Mucosa of rectum (tissue), 2 donors: Measurements from ENCODE around the gene ZFYVE1.

ENCODE experiments used
- H3K27ac ChIP-seq, 2 donors: one replicate each; pipeline ENCODE4 v1.7.0; 2013; ENCODE audit warnings: inconsistent platforms in 2 of 2, low read depth in 2 of 2, low read length in 2 of 2
- H3K27me3 ChIP-seq, 2 donors: one replicate each; pipeline ENCODE4 v1.7.0; 2013; ENCODE audit warnings: low read length in 2 of 2; ENCODE audit not compliant: control insufficient read depth in 2 of 2, insufficient read depth in 2 of 2
- H3K36me3 ChIP-seq, 2 donors: one replicate each; pipeline ENCODE4 v1.7.0; 2013; ENCODE audit warnings: low read length in 2 of 2; ENCODE audit not compliant: control insufficient read depth in 2 of 2, insufficient read depth in 2 of 2
- H3K4me1 ChIP-seq, 2 donors: one replicate each; pipeline ENCODE4 v1.7.0; 2013; ENCODE audit warnings: low read length in 2 of 2, mild to moderate bottlenecking in 1 of 2; ENCODE audit not compliant: control insufficient read depth in 2 of 2, insufficient read depth in 2 of 2
- H3K4me3 ChIP-seq, 2 donors: one replicate each; pipeline ENCODE4 v1.7.0; 2013; ENCODE audit warnings: low read length in 2 of 2
- H3K9ac ChIP-seq, 2 donors: one replicate each; pipeline ENCODE4 v1.7.0; 2013; ENCODE audit warnings: low read length in 2 of 2, low read depth in 1 of 2, mild to moderate bottlenecking in 1 of 2
- H3K9me3 ChIP-seq, 2 donors: one replicate each; pipeline ENCODE4 v1.7.0; 2013; ENCODE audit warnings: low read length in 2 of 2; ENCODE audit not compliant: control insufficient read depth in 2 of 2
- donor health status: healthy.
- donor health status: Normal muscosa, but diverticular disease.

The ZFYVE1 gene

GRCh38 chr14:72928872-72929271, 98.0 kb downstream of the ZFYVE1 start:
- Histone ChIP-seq H3K4me1 (peaks cover 8 to 12% of the 10 kb centered on the region in 2 donors), H3K36me3 (no peaks in the 10 kb centered on the region), H3K9me3 (no peaks in the 10 kb centered on the region), H3K9ac (no peak overlapping the region), H3K27ac (no peak overlapping the region), H3K27me3 (no peaks in the 10 kb centered on the region), H3K4me3 (no peak overlapping the region)

- H3K27me3 ChIP-seq: no peaks in the 10 kb centered on the region
- no peaks in the 10 kb centered on the region for H3K9me3 ChIP-seq
- H3K36me3 ChIP-seq: no peaks in the 10 kb centered on the region
- peaks cover 8 to 12% of the 10 kb centered on the region in 2 donors for H3K4me1 ChIP-seq
- H3K9ac ChIP-seq: peak within 1 kb of the TSS; percentile 79 to 80
- H3K4me3 ChIP-seq: peak within 1 kb of the TSS; percentile 88 to 95
- peak within 1 kb of the TSS; percentile 87 to 90 for H3K27ac ChIP-seq
Measured at GRCh38 chr14:72926292-72927028, 100.4 kb downstream of the ZFYVE1 start, which contains the start of gene DCAF4. DCAF4 (plus strand) TSS chr14:72926464; CDS start chr14:72937979, 11,515 bp downstream.

- Histone ChIP-seq H3K36me3 (no peaks in the 10 kb centered on the region), H3K9ac (peak overlapping the region; percentile 47 to 63), H3K4me1 (peaks cover 8 to 12% of the 10 kb centered on the region in 2 donors), H3K9me3 (no peaks in the 10 kb centered on the region), H3K27me3 (no peaks in the 10 kb centered on the region), H3K27ac (peak overlapping the region; percentile 13 to 32), H3K4me3 (peak overlapping the region; percentile 88 to 95)
Measured at GRCh38 chr14:72925815-72926291, 101.1 kb downstream of the ZFYVE1 start.

GRCh38 chr14:72925171-72925759, 101.6 kb downstream of the ZFYVE1 start:
- peak overlapping the region; percentile 88 to 95 for H3K4me3 ChIP-seq

GRCh38 chr14:72924337-72924736, 102.6 kb downstream of the ZFYVE1 start:
- no peak overlapping the region for H3K4me3 ChIP-seq
- H3K27ac ChIP-seq: no peak overlapping the region
- no peak overlapping the region for H3K9ac ChIP-seq
- H3K27me3 ChIP-seq: no peaks in the 10 kb centered on the region
- no peaks in the 10 kb centered on the region for H3K9me3 ChIP-seq
- peaks cover 8 to 12% of the 10 kb centered on the region in 2 donors for H3K4me1 ChIP-seq
- no peaks in the 10 kb centered on the region for H3K36me3 ChIP-seq

More at GRCh38 chr14:72925171-72925759, 101.6 kb downstream of the ZFYVE1 start:
- no peak overlapping the region for H3K27ac ChIP-seq
- no peaks in the 10 kb centered on the region for H3K27me3 ChIP-seq
- H3K9ac ChIP-seq: peak overlapping the region in 1 of 2 donors; percentile 63
- H3K36me3 ChIP-seq: no peaks in the 10 kb centered on the region
- H3K9me3 ChIP-seq: no peaks in the 10 kb centered on the region
- peaks cover 8 to 12% of the 10 kb centered on the region in 2 donors for H3K4me1 ChIP-seq

- H3K4me3 ChIP-seq: no peak overlapping the region
- H3K4me1 ChIP-seq: peaks cover 6 to 8% of the 10 kb centered on the region in 2 donors
- no peak overlapping the region for H3K27ac ChIP-seq
- H3K9me3 ChIP-seq: no peaks in the 10 kb centered on the region
- H3K9ac ChIP-seq: no peak overlapping the region
- H3K36me3 ChIP-seq: no peaks in the 10 kb centered on the region
- H3K27me3 ChIP-seq: peaks cover 0 to 2% of the 10 kb centered on the region in 2 donors
Measured at GRCh38 chr14:72921396-72921795, 105.5 kb downstream of the ZFYVE1 start.

GRCh38 chr14:72920008-72920407, 106.9 kb downstream of the ZFYVE1 start:
- Histone ChIP-seq H3K4me3 (no peak overlapping the region), H3K27ac (no peak overlapping the region), H3K4me1 (no peaks in the 10 kb centered on the region), H3K9ac (no peak overlapping the region), H3K9me3 (no peaks in the 10 kb centered on the region), H3K36me3 (no peaks in the 10 kb centered on the region), H3K27me3 (peaks cover 0 to 2% of the 10 kb centered on the region in 2 donors)
